IPS DF 4.7 (cell line): ENCODE results near the gene INHBB.
"Not testable (repeated sequence)": the region's sequence is repeated elsewhere in the genome, so short reads cannot be mapped to it uniquely, and the experiment has no call there.

Experiments
- DNase-seq: peaks from one replicate; pipeline ENCODE4 v3.0.0-alpha.2; 2013; ENCODE audit warnings: low spot score; ENCODE audit errors: extremely low read depth

INHBB gene

DNA sequence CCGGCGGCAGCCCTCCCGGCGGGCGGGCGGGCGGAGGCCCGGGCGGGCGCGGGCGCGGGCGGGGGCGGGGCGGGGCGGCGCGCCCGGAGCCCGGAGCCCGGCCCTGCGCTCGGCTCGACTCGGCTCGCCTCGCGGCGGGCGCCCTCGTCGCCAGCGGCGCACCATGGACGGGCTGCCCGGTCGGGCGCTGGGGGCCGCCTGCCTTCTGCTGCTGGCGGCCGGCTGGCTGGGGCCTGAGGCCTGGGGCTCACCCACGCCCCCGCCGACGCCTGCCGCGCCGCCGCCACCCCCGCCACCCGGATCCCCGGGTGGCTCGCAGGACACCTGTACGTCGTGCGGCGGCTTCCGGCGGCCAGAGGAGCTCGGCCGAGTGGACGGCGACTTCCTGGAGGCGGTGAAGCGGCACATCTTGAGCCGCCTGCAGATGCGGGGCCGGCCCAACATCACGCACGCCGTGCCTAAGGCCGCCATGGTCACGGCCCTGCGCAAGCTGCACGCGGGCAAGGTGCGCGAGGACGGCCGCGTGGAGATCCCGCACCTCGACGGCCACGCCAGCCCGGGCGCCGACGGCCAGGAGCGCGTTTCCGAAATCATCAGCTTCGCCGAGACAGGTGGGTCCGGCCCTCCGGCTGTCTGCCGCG is at the start of gene INHBB:
Gene INHBB, plus strand, starts transcription at position 111 of the 641 bp plus-strand sequence. Its CDS starts 53 bp downstream, at position 164.
- DNase-seq: no peak

DNA sequence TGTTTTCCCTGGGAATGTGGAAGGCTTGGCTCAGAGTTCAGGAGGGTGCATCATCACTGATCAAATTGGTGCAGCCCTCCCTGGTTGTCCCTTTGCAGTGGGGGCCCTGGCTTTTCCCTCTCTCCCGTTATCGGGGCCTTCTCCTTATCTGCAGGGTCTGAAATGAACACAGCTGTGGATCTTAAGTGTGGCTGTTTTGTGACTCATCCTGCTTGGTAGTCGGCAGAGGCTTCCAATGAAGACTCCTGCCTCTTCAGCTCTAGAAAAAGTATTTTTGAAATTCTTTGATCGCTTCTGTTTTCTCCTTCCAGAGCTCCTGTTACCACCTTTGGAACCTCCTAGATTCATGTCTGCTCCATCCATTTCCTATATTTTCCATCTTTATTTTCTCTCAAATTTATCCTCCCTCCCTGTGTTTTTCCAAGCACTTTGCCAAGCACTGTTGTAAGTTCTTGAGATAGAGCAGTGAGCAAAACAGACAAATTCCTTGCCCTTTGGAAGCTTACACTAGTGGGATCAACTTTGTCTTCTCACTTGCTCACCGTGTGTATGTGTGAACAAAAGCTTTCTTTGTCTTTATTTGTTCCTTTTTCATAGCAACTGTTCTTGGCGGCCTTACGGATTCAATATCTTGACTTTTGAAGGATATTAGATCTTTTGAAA is 47.6 kb upstream of the INHBB start:
- no peak for DNase-seq

DNA sequence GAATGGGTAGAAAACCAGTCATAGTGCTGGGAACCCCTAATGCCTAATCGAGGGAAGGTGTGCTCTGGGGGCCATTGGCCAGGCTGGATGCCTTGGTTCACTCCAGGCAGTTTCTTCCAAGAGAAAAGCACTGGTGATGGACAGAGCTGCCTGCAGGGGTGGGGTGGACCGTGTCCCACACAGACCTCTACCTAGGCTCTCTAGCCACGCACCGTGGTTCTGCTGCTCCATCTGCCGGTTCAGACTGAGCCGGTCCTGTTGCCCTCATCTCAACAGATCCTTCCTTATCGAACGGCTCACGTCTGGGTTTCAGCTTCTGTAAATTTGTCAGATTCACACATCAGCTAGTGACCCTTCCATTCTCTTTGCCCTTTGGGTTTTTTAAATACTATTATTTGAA is 46.9 kb upstream of the INHBB start:
- no peak for DNase-seq

DNA sequence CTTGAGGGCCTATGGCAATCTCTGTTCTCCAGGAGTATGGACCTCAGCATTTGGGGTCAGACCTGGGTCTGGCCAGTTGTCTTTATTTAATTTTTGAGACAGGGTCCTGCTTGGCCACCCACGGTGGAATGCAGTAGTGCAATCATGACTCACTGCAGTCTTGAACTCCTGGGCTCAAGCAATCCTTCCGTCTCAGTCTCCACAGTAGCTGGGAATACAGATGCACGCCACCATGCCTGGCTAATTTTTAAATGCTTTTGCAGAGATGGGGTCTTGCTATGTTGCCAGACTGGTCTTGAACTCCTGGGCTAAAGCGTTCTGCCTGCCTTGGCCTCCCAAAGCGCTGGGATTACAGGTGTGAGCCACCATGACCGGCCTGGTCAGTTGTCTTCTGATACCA is 46.4 kb upstream of the INHBB start:
- no peak for DNase-seq

DNA sequence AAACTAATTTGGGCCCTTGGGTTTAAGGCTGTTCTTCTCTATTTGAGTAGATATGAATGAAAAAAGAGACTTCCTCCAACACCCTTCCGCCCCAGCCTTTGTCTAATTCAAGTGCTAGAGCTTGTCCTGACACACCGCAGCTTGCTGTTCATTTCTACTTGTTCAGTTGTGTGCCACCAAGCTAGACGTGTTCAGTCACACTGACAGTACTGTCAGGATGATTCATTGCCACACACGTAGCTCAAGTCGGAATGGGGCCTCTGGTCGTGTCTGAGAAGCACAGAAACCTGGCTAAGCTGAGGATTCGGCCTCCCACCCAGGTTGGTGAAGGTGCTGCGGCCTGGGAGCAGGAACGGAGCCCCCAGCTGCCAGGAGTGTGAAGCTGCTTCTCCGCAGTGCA is 45.6 kb upstream of the INHBB start:
- DNase-seq: no peak

DNA sequence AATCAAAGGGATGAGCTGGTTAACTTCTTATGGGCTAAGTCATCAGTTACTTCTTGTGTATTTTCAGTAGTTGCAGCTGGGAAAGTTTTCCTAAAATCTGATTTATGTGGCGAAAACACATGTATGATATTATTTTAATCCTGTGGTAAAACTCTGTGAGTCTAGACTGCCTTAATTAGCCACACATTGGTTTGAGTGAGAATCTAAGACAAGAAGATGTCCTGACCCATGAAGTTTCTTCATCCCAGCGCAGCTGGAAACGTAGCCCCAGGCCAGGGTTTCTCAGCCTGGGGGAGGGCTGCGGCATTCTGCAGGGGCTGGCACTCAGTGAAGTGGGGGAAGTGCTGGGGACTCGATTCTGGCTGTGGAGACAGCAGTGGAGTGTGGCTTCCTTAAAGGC is 44.7 kb upstream of the INHBB start:
- DNase-seq: no peak

DNA sequence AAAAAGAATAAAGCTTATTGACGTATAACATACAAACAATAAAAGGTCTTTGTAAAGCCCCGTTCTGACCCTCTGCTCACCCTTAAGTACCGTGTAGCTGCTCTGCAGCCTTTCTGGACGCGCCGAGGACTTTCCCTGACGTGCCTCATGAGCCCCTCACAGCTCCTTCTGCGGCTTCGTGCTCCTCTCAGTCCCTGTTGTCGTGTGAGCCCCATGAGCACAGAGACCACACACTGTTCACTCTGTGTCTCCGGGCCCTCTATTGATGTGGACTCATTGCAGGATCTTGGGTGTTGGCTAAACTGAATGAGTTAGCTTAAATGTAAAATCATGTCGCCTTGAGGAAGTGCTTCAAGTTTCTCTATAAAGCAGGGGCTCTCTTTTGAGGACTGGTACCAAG is 43.6 kb upstream of the INHBB start:
- no peak for DNase-seq

DNA sequence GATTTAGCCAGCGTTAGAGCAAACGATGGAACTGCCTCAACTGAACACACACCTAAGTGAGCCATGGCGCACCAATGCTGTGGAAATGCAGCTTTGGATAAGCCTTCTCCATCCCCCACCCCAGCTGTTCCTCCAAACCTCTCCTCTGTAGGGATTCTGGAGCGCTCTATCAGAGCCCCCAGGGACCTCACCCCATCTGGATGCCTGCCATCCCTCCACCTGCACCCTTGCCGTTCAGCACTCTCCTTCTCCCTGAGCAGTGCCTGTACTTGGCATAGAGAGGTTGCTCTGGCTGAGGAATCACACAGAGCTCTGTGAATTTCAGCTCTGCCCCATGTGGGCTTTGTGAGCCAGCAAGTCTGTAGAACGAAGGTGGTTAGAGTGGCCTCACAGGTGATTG is 42.8 kb upstream of the INHBB start:
- DNase-seq: no peak

DNA sequence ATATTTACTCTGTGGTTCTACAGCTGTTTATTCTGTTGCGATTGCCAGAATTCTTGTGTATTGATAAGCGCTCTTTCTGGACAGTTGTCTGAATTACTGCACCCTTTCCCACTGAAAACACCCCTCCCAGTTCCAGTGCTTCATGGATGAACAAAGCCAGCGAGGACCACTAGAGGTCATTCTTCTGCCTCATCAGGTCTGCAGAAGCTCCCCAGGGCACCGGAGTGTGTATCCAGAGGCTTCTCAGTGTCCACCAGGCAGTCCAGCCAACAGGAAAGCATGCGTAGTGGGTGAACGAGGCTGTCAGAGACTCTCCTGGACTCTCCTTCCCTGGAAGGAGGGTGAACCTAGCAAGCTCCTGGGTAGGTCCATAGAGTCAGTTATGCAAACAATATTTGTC is 40.6 kb upstream of the INHBB start:
- no peak for DNase-seq

DNA sequence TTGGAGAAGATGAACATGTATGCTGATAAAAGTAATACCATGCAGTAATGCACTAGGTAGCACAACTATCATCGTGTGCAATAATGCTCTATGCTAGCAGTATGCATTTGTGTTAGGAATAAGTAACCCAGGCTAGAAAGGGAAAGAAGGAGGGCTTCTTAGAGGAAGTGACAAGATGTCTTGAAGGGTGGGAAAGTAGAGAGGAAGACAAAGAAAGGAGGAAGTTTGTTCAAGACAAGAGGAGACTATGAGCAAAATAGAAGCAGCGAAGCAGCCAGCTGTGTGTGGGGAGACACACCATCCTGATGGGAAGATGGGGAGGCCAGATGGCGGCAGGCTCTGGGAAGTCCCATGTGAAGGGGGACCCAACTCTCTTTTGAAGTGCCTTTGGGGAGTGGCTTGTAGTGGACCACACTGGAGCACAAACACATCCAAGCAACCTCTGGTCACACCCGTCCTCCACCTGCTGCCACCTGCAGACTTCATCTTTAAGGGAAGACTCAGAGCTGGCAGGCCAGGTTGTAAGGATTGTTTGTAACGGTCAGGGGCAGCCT is 39.9 kb upstream of the INHBB start:
- no peak for DNase-seq

DNA sequence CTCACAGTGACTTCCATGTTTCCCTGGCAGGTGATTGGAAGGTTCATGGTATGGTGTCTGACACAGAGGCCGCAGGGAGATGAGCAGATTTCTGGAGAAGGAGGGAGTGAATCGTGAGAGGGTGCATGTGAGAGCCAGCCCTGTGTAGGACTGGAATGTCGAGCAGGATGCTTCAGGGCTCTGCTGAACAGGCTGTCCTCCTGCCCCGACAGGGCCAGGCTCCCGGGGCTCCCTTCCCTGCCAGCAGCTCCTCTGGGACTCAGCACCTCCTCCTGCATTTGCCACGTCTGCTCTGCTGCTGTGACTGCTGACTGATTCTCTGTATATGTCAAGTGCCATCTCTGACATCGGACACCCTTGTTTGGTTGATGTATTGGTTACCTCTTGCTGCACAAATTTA is 38.5 kb upstream of the INHBB start:
- no peak for DNase-seq

DNA sequence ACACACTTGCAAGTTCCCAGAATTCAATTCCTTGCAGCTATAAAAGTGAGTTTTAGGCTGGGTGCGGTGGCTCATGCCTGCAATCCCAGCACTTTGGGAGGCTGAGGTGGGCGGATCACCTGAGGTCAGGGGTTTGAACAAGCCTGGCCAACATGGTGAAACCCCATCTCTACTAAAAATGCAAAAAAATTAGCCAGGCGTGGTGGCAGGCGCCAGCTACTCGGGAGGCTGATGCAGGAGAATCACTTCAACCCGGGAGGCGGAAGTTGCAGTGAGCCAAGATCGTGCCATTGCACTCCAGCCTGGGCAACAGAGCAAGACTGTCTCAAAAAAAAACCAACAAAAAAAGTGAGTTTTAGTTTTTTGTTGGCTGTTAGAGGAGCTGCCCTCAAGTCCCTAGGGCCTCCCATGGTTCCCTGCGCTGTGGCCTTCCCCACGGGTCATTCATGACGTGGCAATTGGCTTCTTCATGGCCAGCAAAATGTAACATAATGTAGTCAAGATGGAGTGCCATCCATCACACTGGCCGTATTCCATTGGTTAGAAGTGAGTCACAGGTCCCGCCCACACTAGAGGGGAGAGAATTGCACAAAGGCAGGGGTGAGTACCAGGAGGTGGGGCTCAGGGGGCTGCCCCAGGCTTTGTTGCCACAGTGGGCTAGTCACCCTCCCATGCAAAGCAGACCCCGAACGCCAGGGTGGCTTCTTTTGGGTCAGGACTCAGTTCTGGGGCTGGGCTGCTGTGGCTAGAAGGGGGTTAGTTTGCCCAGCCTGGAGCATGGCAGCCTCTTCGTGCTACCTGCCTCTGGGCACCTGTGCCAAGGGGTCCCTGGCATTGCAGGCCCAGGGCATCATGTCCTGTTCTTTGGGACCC is 37.7 kb upstream of the INHBB start:
- DNase-seq: no peak

DNA sequence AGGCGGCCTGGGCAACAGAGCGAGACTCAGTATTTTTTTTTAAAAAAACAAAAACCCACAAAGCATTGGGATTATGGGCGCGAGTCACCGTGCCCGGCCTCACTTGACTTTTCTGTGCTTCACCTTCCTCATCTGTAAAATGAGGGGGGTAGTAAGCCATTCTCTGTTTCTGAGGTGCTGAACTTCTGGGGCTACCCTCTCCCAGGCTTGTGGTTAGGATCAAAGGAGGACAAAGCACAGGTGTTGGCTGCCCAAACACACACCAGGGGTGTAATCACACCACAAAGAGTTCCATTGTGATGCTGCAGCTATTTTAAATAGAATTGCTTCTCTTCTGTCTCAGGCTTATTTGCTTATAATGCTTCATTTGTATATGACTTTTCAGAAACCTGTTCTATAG is 35.8 kb upstream of the INHBB start:
- DNase-seq: no peak

DNA sequence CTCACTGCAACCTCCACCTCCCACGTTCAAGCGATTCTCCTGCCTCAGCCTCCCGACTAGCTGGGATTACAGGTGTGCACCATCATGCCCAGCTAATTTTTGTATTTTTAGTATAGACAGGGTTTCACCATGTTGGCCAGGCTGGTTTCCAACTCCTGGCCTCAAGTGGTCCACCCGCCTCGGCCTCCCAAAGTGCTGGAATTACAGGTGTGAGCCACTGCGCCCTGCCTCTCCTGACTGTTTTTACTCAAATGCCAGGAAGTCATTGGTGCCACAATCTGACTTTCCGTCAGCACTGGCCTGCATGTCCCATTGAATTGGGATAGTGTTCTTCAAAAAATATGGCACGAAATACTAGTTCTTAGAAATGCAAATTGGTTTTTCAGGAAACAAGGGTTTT is 35.1 kb upstream of the INHBB start:
- DNase-seq: not testable (repeated sequence)

DNA sequence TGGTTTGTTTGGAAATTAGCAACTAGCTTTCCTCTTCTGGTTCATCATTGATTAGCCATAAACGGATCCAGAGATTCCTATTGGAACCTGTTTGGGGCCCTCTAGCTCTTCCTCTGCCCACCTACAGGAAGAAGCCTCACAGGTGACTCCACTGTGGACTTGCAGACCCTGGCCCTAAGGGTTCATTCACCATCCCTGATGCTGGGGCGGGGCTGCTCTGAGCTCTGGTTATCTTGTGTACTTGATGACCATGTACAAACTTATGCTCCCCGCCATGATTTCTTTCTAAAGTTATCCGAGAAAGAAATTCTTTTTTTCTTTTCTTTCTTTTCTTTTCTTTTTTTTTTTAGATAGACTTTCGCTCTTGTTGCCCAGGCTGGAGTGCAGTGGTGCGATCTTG is 33.9 kb upstream of the INHBB start:
- no peak for DNase-seq

DNA sequence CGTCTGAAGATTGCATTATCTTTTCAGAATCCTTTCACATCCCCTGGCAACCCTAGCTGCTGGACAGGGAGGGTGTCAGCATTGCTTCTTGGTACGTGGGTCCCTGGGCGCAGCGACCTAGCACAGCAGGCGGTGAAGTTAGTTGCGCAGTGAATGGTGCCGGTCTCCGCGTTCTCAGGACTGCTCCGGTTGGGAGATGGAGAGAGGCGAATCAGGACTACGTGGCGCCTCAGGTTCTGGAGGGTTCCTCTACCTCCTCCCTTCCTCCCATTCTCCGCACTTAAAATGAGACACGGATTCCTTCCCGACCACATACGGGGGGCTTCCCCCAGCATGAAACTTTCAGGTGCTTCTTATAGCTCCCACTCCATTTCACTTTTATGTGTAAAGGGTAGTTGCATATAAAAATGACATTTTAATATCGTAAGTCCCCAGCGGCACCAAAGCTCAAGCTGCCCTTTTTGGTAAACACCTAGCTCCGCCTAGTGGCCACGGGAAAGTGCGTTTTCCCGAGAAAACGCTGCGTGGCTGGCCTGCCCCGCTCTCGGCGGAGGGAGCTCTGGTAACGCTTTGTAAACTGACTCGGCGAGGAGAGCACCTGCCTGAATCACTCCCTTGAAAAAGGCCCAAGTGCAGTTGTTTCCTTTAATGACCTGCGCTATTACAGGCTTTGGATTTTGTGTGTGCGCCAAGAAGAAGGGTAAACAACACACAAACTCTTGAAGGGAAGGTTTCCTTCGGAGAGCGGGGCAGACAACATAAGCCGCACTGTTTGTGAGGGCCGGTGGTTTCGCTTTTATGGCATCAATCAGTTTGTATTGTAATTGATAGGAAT is 32.9 kb upstream of the INHBB start:
- DNase-seq: no peak

DNA sequence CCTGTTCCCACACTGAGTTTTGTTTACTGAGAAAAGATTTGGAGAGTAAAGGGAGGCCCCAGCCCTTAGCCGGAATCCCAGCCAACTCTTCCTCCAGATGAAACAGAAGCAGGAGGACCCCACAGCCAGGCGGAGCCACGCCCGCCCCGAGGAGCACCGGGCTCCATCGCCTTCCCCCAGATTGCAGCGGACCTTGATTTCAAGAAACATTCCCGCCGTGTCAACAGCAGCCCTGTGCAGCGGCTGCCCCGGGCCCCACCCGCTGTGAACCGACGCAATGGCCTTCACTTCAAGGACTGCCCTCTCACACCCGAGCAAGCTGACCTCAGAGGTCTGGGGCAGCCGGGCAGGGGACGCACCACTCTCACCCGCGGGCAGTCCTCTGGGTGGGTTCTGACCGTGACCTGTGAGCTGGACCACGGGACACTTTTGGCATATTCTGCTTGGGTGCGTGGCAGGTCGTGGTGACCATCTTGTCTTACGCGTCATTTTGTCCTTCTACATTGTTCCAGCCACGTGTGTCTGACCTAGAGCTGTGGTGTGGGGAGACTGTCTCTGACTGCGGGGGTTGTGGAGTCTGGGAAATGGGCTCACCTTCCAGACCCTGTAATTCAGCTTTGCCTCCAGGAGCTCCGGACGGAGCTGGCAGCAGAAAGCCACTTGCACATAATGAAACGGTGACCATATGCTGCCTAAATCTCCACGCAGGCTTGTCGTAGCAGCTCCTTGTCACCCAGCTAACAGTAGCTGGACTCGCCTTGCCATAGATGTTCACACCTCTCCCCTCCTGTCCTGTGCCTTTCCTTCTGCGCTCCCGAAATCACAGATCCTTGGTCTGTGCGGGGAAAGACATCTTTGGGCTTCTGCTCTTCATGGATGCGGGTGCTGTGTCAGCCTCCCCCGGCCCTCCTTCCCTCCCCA is 32.0 kb upstream of the INHBB start:
- DNase-seq: no peak

DNA sequence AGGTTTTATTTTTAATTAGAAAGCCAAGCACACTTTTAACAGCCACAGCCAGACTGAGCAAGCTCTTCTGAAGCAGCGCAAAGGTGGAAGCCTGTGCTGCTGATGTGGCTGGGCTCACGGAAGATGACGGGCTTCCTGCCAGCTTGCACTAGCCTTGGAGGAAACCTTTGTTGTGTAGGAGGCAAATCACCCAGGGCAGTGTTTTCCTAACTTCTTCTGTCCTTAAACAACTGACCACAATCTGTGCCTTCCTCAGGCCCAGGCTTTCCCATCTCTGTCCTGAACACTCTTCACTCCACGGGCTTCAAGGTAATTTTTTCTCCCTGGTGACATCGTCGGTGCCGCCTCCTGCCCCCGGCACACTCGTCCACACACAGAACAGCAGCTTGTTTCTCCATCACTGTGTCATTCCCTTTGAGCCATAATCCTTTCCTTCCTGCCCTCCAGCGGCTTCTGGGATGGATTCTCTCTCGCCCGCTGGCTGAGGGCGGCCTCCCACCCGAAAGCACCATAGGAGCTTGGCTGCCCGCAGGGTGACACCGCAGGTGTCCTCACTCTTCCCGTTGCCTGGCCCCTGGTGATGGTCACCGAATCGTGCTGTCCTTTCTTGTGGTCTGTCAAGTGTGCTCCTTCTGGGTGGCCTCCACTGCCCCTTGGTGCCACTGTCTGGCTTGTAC is 31.1 kb upstream of the INHBB start:
- no peak for DNase-seq

DNA sequence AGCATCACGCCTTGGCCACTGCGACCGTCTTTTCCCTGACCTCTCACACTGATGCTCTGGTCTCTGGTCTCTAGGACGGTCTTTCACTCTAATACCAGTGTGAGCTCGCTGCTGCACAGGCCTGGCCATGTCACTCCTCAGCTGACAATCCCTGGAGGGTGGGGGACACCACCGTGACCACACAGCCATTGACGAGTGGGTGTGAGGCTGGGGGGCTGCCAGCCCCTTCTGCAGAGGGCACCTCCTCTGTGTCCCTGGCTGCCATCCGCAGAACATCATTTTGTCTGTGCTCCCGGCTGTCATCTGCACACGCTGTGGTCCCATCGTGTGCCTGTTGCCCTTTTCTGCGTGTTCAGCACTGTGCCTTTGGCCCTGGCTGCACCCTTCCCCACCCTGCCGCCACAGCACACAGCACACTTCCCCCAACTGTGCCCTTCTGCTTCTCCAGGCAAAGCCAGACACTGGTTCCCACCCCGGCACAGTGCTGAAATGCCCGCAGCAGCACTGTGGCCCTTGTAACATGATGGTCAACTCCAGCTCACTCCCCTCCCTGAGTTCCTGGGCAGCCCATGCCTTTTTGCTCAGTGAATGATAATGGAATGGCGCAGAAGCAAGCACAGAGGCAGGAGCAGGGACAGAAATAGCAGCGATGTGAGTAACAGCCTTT is 30.4 kb upstream of the INHBB start:
- no peak for DNase-seq
